RWPE2 (cell line): ENCODE data around the gene ITPKB.

Experiments used
- ATAC-seq: fragments of 200-7000 bp; cut with Tn5 transposase; 3 replicates; pipeline ENCODE4 v1.9.1; 2021; ENCODE audit warnings: low read depth
- DNase-seq: peaks from one replicate; pipeline ENCODE4 v3.0.0-alpha.2; 2020; ENCODE audit warnings: low spot score
- H3K27ac ChIP-seq: fragments of 450-650 bp; 2 replicates; pipeline ENCODE4 v1.5.1; 2017; ENCODE audit warnings: mild to moderate bottlenecking; ENCODE audit not compliant: poor library complexity, severe bottlenecking
- H3K27me3 ChIP-seq: fragments of 250-450 bp; sonication (Bioruptor Pico); 2 replicates; pipeline ENCODE4 v1.5.1; 2021; ENCODE audit warnings: mild to moderate bottlenecking, moderate library complexity; ENCODE audit not compliant: insufficient read depth, poor library complexity, severe bottlenecking
- H3K36me3 ChIP-seq: fragments of 250-450 bp; sonication (Bioruptor Pico); 2 replicates; pipeline ENCODE4 v1.5.1; 2020; ENCODE audit warnings: low read depth, mild to moderate bottlenecking, moderate library complexity
- H3K4me1 ChIP-seq: fragments of 250-450 bp; sonication (Bioruptor Pico); 2 replicates; pipeline ENCODE4 v1.5.1; 2021; ENCODE audit warnings: mild to moderate bottlenecking, moderate library complexity; ENCODE audit not compliant: insufficient read depth, poor library complexity, severe bottlenecking
- H3K4me3 ChIP-seq: fragments of 250-450 bp; sonication (Bioruptor Pico); 2 replicates; pipeline ENCODE4 v1.5.1; 2021; ENCODE audit warnings: mild to moderate bottlenecking, moderate library complexity; ENCODE audit not compliant: severe bottlenecking
- H3K9me3 ChIP-seq: fragments of 250-450 bp; sonication (Bioruptor Pico); 2 replicates; pipeline ENCODE4 v1.5.1; 2021; ENCODE audit warnings: mild to moderate bottlenecking, moderate library complexity; ENCODE audit not compliant: severe bottlenecking
- CTCF ChIP-seq: fragments of 450-650 bp; IDR thresholded peaks from one replicate; pipeline ENCODE4 v1.5.1; 2017; ENCODE audit warnings: mild to moderate bottlenecking, moderate library complexity; ENCODE audit not compliant: poor library complexity, severe bottlenecking

Gene ITPKB

GRCh38 chr1:226653311-226653921 lies 85.7 kb downstream of the ITPKB start:
- no peak for DNase-seq
- no peak for TF ChIP-seq CTCF
- Histone ChIP-seq H3K9me3 (no peaks in the 10 kb centered on the region), H3K4me1 (peaks cover 16% of the 10 kb centered on the region), H3K4me3 (no peak overlapping the region), H3K27me3 (no peaks in the 10 kb centered on the region), H3K27ac (no peak overlapping the region), H3K36me3 (no peaks in the 10 kb centered on the region)
- no peak for ATAC-seq

GRCh38 chr1:226652613-226653012 lies 86.5 kb downstream of the ITPKB start:
- no peak for ATAC-seq

GRCh38 chr1:226651732-226652105 lies 87.4 kb downstream of the ITPKB start:
- no peak for ATAC-seq
- no peak for TF ChIP-seq CTCF

More at GRCh38 chr1:226652613-226653012, 86.5 kb downstream of the ITPKB start:
- peaks cover 13% of the 10 kb centered on the region for H3K4me1 ChIP-seq
- H3K27ac ChIP-seq: no peak overlapping the region
- H3K36me3 ChIP-seq: no peaks in the 10 kb centered on the region
- no peak overlapping the region for H3K4me3 ChIP-seq
- H3K9me3 ChIP-seq: no peaks in the 10 kb centered on the region
- DNase-seq: no peak
- no peak for TF ChIP-seq CTCF
- H3K27me3 ChIP-seq: no peaks in the 10 kb centered on the region

GRCh38 chr1:226651041-226651731 lies 87.9 kb downstream of the ITPKB start:
- Histone ChIP-seq H3K27ac (no peak overlapping the region), H3K9me3 (no peaks in the 10 kb centered on the region), H3K36me3 (no peaks in the 10 kb centered on the region), H3K4me1 (no peaks in the 10 kb centered on the region), H3K4me3 (no peak overlapping the region), H3K27me3 (no peaks in the 10 kb centered on the region)
- DNase-seq (no peak), ATAC-seq (no peak)
- no peak for TF ChIP-seq CTCF

More at GRCh38 chr1:226651732-226652105, 87.4 kb downstream of the ITPKB start:
- H3K27me3 ChIP-seq: no peaks in the 10 kb centered on the region
- no peak overlapping the region for H3K27ac ChIP-seq
- no peak overlapping the region for H3K4me3 ChIP-seq
- no peak for DNase-seq
- no peaks in the 10 kb centered on the region for H3K36me3 ChIP-seq
- peaks cover 4% of the 10 kb centered on the region for H3K4me1 ChIP-seq
- H3K9me3 ChIP-seq: no peaks in the 10 kb centered on the region
